ENCODE data around the gene KCNH1.

DNA sequence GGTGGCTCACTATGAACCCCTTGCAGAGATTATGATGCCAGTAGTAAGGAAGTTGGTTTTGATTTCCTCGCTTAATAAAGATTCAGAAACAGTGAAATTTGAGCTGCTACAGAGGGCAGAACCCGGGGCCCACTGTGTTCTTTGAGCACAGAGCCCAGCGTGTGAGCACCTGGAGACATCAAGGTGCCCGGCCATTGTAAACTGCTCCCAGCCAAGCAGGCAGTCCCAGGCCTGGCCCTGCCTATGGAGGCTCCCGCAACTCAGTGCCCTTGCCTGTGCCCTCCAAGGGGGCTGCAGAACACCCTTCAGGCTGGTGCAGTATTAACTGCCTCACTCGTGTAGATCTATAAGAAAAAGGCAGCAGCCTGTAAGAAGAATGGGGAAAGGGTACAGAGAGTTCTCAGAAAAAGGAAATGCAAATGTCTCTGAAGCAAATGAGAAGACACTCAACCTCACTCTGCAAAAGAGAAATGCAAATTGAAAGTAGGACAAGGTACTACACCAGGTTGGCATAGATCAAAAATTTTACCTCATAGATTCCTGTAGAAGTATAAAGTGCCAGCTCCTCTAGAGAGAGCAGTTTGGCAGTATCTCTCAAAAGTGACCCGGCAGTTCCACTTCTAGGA is 481.5 kb downstream of the KCNH1 start:
- TF ChIP-seq, protein P1, sequence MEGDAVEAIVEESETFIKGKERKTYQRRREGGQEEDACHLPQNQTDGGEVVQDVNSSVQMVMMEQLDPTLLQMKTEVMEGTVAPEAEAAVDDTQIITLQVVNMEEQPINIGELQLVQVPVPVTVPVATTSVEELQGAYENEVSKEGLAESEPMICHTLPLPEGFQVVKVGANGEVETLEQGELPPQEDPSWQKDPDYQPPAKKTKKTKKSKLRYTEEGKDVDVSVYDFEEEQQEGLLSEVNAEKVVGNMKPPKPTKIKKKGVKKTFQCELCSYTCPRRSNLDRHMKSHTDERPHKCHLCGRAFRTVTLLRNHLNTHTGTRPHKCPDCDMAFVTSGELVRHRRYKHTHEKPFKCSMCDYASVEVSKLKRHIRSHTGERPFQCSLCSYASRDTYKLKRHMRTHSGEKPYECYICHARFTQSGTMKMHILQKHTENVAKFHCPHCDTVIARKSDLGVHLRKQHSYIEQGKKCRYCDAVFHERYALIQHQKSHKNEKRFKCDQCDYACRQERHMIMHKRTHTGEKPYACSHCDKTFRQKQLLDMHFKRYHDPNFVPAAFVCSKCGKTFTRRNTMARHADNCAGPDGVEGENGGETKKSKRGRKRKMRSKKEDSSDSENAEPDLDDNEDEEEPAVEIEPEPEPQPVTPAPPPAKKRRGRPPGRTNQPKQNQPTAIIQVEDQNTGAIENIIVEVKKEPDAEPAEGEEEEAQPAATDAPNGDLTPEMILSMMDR (IDR thresholded peaks at IDR 0.05), result no peak
- no peak for TF ChIP-seq CBX8 (IDR thresholded peaks at IDR 0.05)

All from A549 (cell line).